Activated naive CD4-positive, alpha-beta T cell (primary cell): ENCODE data around the gene TFR2.

Experiments
- DNase-seq, 4 experiments: peaks; one replicate each; lab custom pipeline; 2025; lab: John Stamatoyannopoulos, UW

TFR2 gene

GRCh38 chr7:100641463-100641859 lies at the start of gene TFR2:
Gene TFR2 (minus strand): TSS chr7:100641552. CDS start chr7:100641509, 43 bp downstream.
- no peak for DNase-seq

- no peak for DNase-seq
Observed at GRCh38 chr7:100689230-100690135, 48.1 kb upstream of the TFR2 start.

GRCh38 chr7:100688326-100688860 lies 47.0 kb upstream of the TFR2 start:
- DNase-seq: no peak

GRCh38 chr7:100687751-100688300 lies 46.5 kb upstream of the TFR2 start:
- no peak for DNase-seq

GRCh38 chr7:100687261-100687660 lies 45.9 kb upstream of the TFR2 start:
- no peak for DNase-seq

- no peak for DNase-seq
Observed at GRCh38 chr7:100686822-100687211, 45.5 kb upstream of the TFR2 start.

GRCh38 chr7:100686201-100686821 lies 45.0 kb upstream of the TFR2 start:
- no peak for DNase-seq

- no peak for DNase-seq
Observed at GRCh38 chr7:100685631-100686145, 44.3 kb upstream of the TFR2 start.

GRCh38 chr7:100685049-100685605 lies 43.8 kb upstream of the TFR2 start:
- no peak for DNase-seq

GRCh38 chr7:100684534-100685042 lies 43.2 kb upstream of the TFR2 start:
- DNase-seq: no peak

- DNase-seq: no peak
Observed at GRCh38 chr7:100683659-100684533, 42.5 kb upstream of the TFR2 start.

- DNase-seq: no peak
Observed at GRCh38 chr7:100682991-100683658, 41.8 kb upstream of the TFR2 start.

- DNase-seq: no peak
Observed at GRCh38 chr7:100682228-100682741, 40.9 kb upstream of the TFR2 start.

- no peak for DNase-seq
Observed at GRCh38 chr7:100681491-100682227, 40.3 kb upstream of the TFR2 start.

- no peak for DNase-seq
Observed at GRCh38 chr7:100680576-100681271, 39.4 kb upstream of the TFR2 start.

- DNase-seq: no peak
Observed at GRCh38 chr7:100679927-100680575, 38.7 kb upstream of the TFR2 start.

- no peak for DNase-seq
Observed at GRCh38 chr7:100679129-100679926, 38.0 kb upstream of the TFR2 start.
